Measurements from ENCODE around the gene CHST7.

Gene CHST7

DNA sequence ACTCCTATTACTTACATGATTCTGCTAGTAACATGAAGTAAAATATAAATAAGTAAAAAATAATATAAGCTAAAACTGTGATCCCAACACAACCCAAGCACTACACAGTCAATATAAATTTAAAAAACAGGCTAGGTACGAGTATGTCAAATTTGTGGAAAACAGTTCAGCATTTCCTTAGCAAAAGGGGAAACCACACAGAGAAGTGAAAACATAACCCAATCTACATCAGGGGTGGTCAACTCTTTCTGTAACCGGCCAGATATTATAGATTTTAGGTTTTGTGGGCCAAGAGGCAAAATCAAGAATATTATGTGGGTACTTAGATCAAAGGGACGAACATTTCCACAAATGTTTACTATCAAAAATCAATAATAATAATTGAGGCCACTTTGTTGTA is 70.1 kb downstream of the CHST7 start:
- in situ Hi-C loops (cut with HindIII; ENCODE audit: low sequenced_read_pairs), result no loop called here

DNA sequence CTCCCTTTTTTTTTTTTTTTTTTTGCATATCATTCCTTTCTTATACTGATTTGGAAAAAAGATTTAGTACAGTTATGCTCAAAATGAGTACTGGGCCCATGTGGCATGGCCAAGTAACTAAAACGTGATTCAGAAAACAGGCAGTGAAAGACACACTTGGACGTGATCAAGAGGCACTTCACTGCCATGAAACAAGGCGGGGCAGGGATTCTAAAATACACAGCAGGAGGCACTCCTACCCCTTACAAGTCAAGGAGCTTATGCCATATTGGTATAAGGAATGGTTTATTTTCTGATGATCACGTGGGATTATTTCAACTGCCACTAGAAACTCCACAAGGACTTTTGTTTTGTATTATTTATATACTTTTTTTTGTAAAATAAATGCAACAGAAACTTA is 72.0 kb downstream of the CHST7 start:
- in situ Hi-C loops (cut with HindIII; ENCODE audit: low sequenced_read_pairs), result no loop called here

DNA sequence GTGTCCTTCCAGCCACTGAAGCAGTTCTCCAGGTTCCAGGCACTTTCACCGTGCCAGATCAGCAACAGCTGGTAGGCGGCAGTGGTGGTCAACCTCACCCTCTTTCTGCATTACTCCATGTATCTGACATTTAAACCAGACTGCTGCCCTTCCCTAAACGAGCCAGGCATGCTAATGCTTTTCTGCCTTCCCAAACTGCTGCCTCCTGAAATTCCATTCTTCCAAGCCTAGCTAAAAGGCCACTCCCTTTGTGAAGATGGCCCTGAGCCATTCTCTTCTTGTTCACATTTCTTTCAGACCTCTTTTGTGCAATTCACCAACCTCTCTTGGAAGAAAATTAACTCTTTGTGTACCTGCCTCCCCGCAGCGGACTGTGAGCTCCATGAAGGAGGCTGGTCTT is 73.7 kb downstream of the CHST7 start:
- in situ Hi-C loops (cut with HindIII; ENCODE audit: low sequenced_read_pairs), result no loop called here
